AML-193 (cell line): ENCODE measurements around the gene GPR108.
"Not testable (repeated sequence)": the region's sequence is repeated elsewhere in the genome, so short reads cannot be mapped to it uniquely, and the experiment has no call there.

ENCODE experiments used
- DNase-seq, 2 experiments: peaks; one replicate each; lab custom pipeline; 2025; lab: John Stamatoyannopoulos, UW

Gene GPR108

GRCh38 chr19:6761053-6761676 lies 23.8 kb upstream of the GPR108 start:
- DNase-seq: no peak

- no peak for DNase-seq
Observed at GRCh38 chr19:6760606-6761005, 23.2 kb upstream of the GPR108 start.

GRCh38 chr19:6754653-6755463 lies 17.5 kb upstream of the GPR108 start:
- DNase-seq: no peak

- DNase-seq: no peak
Observed at GRCh38 chr19:6754136-6754535, 16.8 kb upstream of the GPR108 start.

GRCh38 chr19:6753178-6754031 lies 16.0 kb upstream of the GPR108 start:
- DNase-seq: peak; percentile 79 to 82

- DNase-seq: no peak
Observed at GRCh38 chr19:6752256-6753177, 15.1 kb upstream of the GPR108 start.

- DNase-seq: no peak
Observed at GRCh38 chr19:6751189-6751588, 13.8 kb upstream of the GPR108 start.

GRCh38 chr19:6750062-6750461 lies 12.7 kb upstream of the GPR108 start:
- DNase-seq: no peak

DNA sequence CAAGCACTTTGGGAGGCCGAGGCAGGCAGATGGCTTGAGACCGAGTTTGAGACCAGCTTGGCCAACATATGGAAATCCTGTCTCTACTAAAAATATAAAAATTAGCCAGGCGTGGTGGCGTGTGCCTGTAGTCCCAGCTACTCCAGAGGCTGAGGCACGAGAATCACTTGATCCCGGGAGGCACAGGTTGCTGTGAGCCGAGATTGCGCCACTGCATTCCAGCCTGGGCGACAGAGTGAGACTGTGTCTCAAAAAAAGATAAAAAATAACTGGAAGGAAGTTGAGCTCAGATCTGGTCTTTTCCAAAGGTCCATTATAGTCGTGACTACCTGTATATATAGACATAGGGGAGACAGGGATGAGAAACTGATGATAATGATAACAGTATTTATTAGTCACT lies 11.2 kb upstream of the GPR108 start:
- not testable (repeated sequence) for DNase-seq

DNA sequence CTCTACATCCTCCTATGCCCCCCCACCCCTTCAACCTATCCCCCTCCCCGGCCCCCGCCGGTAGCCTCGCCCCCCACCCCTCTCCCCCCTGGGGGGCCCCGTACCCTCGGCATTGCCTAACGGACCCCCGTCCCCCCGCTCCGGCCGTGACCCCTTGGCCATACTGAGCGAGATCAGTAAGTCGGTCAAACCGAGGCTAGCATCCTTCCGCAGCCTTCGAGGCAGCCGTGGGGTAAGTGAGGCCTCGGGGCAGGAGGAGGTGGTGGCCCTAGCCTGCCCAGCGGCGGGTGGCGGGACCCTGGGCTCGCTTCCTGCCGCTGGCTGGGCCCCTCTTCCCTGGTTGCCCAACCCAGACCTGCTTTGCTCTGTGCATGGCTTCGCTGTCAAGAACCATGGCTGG lies 8.6 kb upstream of the GPR108 start:
- no peak for DNase-seq

DNA sequence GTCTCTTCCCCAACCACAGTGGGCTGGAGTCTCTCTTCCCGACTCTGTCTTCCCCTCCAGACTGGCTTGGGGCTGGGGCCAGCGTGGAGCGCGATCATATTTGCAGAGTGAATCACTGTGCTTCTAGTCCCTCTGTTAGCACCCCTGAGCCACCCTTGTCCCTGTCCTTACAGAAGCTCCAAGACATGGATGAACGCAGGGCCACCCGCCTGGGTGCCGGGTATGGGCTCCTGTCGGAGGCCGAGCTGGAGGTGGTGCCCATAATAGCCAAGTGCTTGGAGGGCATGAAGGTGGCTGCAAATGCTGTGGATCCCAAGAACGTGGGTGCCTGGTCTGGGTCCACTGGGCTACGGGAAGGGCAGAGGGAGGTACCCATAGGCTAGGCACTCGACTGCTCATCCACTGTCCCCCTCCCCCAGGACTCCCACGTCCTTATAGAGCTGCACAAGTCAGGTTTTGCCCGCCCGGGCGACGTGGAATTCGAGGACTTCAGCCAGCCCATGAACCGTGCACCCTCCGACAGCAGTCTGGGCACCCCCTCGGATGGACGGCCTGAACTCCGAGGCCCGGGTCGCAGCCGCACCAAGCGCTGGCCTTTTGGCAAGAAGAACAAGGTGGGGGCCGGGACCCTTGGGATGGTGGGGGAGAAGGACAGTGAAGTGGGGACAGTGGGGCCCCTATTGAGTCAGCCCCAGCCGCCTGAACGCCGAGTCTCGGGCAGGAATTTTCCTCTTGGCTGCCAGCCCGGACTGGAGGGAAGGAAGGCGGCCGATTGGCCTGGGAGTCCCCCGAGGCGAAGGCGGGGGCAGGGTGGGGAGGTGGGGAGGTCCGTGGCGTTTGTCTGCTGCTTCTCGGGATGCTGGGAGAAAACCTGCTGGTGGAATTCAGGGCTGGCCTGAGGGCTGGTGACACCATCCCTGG lies 7.3 kb upstream of the GPR108 start:
- no peak for DNase-seq

GRCh38 chr19:6743714-6744380 lies 6.5 kb upstream of the GPR108 start:
- DNase-seq: no peak

DNA sequence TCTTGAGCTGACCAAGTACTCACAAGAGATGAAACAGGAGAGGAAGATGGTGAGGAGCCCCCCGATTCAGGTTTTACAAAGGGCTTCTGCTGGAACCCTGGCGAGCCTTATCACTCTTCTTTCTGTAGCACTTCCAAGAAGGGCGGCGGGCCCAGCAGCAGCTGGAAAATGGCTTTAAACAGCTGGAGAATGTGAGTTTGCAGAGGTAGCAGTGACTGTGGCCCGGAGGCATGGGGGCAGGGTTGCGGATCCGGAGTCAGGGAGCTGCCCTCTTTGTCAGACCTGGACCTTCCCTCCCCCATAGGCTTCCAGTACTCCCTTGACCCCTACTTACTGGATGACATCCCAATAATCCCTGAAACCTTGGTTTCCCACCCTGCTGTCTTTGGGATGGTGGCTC lies 5.7 kb upstream of the GPR108 start:
- no peak for DNase-seq

DNA sequence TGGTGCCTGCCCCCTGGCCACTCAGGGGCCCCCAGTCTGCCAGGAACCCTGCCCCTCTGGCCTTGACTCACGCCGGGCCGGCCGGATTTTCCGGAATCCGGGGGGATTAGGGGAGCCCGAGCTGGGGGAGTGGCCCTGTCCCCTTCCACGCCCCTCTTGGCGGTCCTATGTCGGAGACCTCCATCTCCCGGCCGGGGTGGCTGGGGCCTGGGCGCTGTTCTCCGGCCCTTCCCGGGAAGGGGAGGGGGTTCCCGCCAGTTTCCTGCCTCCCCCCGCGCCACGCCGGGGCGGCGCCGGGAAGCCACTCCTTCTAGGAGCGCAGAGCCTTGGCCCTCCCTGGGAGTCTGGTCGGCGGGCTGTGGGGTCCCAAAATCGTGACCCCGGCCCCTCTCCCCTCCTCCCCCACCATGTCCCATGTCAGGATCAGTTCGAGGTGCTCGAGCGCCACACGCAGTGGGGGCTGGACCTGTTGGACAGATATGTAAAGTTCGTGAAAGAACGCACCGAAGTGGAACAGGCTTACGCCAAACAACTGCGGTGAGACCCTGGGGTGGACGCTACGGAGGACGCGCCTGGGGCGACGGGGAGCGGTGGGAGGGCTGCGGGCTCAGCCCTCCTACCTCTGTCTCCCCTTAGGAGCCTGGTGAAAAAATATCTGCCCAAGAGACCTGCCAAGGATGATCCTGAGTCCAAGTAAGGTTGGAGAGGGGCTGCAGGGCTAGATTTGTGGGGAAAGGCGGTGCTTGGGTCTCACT lies 3.4 kb upstream of the GPR108 start:
- no peak for DNase-seq

- DNase-seq: no peak
Observed at GRCh38 chr19:6739883-6740588, 2.7 kb upstream of the GPR108 start.

GRCh38 chr19:6739390-6739882 lies 2.1 kb upstream of the GPR108 start, which contains the start of gene TRIP10:
TSS of gene TRIP10 (plus strand) at chr19:6739680. CDS start at chr19:6739762, 82 bp downstream.
- DNase-seq: peak; percentile 58

DNA sequence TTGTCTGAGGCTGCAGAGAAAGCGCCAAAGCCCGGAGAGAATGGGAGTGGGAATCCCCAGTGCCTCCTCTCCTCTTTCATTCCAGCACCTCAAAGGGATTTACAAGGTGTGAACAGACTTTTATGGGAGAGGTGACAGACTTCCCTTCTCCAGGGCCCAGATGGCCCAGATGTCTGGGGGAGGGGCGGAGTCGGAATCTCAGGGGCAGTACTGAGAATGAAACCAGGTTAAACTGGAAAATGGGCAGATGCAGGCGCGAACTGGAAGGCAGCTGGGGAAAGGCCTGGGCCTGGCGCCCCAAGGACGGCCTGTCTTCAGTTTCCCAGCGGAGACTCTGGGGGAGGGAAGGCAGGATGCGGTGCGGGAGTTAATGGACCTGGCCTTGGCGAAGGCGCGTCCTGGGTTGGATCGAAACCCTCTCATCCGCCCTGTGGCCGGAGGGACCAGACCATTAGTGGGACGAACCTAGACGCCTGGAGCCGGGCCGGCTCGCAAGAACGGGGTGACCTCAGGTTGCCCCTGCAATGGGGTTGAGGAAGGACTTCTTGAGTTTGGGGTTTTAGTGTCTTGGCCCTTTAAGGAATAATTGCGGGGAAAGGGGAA lies 1.5 kb upstream of the GPR108 start:
- DNase-seq: no peak
